Adipose tissue (tissue), 3 donors: Measurements from ENCODE around the gene SLC4A2. TPM values are rescaled to one million over a fixed set of nuclear protein-coding genes. Genes with fewer than 3 reads are reported as not detected.

Source experiments
- H3K27ac ChIP-seq: one replicate; pipeline ENCODE4 v1.5.1; 2013; ENCODE audit warnings: low read depth, low read length
- WGBS, 3 donors: extraction: QIAGEN DNeasy Blood & Tissue Kit; methylation state at CpG; one replicate each; pipeline ENCODE4 v1.1.7; 2013; 5-methylcytosine and 5-hydroxymethylcytosine counted together
- polyA plus RNA-seq, 3 donors: library from polyadenylated mRNA; stranded (reverse); fragments of 200-250 nt; gene quantifications; one replicate each; pipeline ENCODE4 v1.2.3, GENCODE V29; 2013
- donor health status: healthy with polysubstance abuse.
- donor health status: Bipolar disorder and iron deficiency.
- donor health status: healthy.

Gene SLC4A2
- polyA plus RNA-seq, 3 donors, result 63.7 to 73.3 (median 64.8) TPM

DNA sequence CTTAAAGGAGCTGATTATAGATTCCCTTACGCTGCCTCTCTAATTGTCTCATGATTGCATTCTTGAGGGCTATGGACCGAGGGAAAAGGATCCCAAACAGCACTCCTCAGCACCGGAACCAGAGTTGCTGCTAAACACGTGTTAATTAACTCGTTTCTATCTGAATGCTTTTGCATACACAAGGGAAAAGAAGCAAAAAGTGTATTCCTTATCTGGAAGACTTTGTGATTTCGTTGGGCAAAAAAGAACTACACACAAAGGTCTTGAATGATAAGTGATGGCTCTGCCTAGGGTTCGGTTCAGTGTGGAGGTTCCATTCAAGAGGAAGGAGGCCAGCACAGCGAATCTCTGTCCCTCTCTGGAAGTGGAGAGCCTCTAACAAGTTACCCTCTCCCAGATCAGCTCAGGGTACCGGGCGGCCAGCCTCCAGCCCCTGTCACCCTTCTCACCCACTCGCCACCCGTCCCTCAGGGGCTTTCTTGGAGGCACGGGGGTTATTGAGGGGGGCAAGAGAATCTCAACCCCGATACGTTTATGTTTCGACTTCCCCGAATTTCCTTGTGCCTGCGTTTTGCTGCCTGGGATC, 515 bp upstream of the SLC4A2 start:
- 4 to 6% (median 6%) methylated on average over 18 of the region's 18 CpGs for WGBS, 3 donors
- H3K27ac ChIP-seq, result peak overlapping the region; percentile 63

DNA sequence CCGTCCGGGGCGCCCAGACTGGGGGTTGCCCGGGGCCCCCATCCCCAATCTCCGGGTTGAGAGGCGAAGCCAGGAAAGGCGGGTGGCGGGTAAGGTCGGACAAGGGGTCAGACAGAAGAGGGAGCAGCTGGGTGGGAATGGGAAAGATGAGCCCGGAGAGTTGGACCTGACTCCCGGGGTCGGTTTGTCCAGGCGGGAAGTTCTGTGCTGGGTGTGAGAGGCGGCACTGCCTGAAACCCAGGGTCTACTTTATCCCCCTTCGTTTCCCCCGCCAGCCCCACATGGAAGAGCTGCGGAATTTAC, 675 bp downstream of the SLC4A2 start:
- 1 to 6% (median 4%) methylated on average over 16 to 17 of the region's 17 CpGs for WGBS, 3 donors
- H3K27ac ChIP-seq, result peak overlapping the region; percentile 33

DNA sequence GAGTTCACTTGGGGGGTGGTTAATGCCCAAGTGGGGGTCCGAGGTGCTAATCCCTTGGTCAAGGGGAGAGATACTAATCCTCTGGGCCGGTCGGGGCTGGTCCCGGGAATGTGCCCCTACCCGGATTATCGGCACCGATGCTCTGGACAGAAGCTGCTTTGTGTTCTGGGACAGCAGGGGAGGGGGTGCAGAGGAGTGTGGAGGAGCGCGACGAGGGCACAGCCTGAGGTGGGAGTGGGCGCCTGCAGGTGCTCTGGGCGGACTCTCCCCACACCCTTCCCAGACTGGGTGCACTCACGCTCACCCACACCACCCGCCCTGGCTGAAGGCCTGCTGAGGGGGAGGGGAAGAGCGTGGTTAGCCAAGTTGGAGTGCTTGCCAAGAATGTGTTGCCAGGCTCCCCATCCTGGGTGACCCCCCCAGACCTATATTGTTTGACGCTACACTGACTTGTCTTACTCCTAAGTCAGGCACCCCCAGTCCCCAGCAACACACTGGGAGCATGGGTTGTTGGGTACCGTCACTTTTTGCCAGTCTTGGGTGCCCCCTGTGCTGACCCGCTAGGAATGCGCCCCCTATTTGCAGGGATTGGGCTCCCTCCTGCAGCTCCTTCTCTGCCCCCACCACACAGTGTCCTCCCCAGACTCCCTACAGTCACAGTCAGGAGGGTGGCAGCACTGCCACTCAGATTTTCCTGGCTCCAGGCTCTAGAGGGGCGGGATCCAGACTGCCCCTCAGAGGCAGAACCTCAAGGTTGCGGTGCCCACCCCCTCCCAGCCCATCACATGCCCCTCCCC, 1.2 kb downstream of the SLC4A2 start:
- H3K27ac ChIP-seq, result no peak overlapping the region
- WGBS, 3 donors, result 10 to 18% (median 16%) methylated on average over 17 to 21 of the region's 21 CpGs

DNA sequence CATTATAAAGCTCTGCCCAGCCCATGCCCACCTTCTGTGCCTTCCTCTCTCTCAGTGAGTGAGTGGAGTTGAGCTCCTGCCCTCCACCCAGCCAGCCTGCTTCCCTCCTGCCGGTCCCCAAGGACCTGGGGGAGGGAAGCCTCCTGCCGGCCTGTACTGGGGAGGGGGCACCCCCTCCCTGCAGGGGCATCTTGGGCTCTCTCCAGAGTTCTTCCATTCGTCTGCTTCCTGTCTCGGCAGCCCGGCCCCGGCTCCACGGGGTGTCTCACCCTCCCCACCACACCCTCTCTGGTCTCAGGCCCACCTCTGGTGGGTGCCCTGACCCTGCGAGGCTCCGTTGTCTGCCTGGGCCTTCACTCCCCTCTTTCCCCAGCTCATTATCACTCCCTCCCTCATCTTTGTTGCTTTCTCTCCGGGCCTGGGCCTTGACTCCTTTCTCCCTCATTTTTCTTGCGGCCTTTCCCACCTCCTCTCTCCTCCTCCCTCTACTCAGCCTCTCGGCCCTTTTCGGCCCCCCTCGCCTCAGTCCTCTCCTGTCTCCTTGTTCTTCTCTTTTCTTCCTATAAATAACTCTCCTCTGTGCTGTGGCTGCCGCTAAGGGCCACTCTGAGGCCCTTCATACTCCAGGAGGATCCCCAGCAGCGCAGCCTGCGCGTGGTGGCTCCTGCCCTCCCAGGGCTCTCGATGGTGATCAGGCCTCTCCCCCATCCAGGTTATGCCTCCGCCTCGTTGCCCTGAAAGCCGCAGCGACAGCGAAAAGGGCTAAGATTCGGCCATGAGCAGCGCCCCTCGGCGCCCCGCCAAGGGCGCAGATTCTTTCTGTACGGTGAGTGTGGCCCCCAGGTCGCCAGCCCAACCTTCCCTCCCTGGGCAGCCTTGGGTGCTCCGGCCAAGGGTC, 2.1 kb downstream of the SLC4A2 start:
- H3K27ac ChIP-seq, result no peak overlapping the region
- WGBS, 3 donors, result 48 to 72% (median 69%) methylated on average over 32 to 33 of the region's 33 CpGs

DNA sequence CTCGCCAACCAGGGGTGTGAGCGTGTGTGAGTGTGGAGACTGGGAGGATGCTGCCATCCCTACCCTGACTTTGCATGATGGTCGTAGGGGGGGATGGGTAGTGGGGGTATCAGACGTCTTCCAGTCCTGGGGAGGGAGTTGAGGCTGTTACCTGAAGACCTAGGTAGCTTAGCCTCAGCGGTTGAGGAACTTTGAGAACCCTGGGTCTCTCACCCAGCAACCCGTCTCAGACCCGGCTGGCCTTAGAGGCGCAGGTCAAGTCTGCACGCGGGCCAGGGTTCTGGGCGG, 2.7 kb downstream of the SLC4A2 start:
- H3K27ac ChIP-seq, result no peak overlapping the region

DNA sequence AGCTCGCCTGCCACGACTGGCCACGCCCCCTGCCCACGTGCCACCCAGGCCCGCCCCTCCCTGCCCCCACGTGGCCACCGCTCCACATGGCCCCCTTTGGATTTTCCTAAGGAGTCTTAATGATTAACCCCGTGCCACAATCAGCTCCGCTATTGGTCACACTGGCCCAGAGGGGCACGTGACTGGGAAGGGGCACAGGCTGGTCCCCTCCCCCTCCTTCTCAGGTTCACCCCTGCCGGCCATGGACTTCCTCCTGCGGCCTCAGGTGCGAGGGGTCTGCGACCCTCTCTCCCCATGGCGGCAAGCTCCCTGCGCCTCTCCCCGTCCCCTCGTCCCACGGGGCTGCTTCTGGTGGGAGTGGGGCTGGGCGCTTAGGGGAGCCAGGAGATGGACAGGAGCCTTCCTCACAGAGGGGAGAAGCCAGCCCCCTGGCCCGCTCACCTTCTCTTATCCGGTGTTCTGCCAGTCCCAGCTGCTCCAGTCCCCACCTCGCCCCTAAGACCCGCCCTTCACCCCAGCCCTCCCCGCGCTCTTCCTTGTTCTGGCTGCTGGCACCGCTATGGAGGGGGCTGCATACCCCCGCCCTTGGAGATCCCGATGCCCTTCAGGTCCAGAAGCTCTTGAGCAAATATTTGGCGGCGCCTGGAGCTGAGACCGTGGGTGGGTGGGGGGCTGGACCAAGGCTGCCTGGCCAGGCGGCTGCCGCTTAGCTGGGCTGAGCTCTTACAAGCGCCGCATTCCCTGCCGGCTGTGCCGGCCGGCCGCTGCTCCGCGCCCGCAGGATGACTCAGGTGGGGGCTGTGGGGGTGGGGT, 3.2 kb downstream of the SLC4A2 start:
- no peak overlapping the region for H3K27ac ChIP-seq
- 14 to 73% (median 60%) methylated on average over 37 to 43 of the region's 43 CpGs for WGBS, 3 donors

More for the DNA sequence above, 2.7 kb downstream of the SLC4A2 start:
- WGBS, 3 donors, result 33 to 83% (median 74%) methylated on average over 8 to 11 of the region's 11 CpGs

DNA sequence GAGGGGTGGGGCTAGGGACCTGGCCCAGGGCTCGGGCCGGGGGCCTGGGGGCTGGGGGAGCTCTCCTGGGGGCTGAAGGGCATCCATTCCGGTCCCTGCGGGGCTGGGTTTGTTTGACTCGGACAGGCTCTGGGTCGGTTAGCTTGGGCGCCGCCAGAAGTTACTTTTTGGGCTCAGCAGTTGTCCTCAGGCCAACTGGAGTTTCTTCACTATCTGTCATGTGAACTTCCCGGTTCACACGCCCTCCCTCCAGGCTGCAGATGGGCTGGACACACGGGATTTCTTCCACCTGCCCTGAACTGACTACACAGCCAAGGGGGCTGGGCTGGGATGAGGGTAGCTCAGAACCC, 3.8 kb downstream of the SLC4A2 start:
- WGBS, 3 donors, result 15 to 68% (median 53%) methylated on average over 9 to 11 of the region's 11 CpGs
- H3K27ac ChIP-seq, result no peak overlapping the region

DNA sequence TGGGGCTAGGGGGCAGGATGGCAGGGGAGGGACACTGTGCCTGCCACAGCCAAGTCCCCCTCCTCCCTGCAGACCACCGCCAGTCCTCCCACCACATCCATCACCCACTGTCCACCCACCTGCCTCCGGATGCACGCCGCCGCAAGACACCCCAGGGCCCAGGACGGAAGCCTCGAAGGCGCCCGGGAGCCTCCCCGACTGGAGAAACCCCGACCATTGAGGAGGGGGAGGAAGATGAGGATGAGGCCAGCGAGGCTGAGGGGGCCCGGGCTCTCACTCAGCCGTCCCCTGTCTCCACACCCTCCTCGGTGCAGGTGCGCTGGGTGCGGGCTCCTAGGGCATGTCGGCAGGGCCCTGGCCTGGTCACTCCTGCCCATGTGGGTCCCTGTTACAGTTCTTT, 5.1 kb downstream of the SLC4A2 start:
- WGBS, 3 donors, result 92 to 94% (median 93%) methylated on average over 11 to 18 of the region's 18 CpGs

DNA sequence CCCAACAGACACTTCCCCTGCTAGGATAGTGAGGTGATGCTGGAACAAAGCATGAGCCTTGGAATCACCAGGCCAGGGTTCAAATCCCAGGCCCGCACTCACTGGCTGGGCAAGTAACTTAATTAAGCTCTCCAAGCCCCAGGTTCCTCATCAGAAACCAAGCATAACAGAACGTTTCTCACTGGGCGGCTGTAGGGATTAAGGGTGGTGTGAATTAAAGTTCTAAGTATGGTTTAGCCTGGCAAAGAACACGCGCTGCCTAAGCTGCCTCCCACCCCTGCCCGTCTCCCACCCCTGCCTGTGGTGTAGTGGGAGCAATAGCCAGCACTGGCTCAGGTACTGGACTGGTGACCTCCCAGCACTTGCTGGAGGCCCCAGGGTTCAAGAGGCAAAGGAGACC, 5.6 kb downstream of the SLC4A2 start:
- no peak overlapping the region for H3K27ac ChIP-seq
- 81 to 94% (median 90%) methylated on average over 6 of the region's 6 CpGs for WGBS, 3 donors

More for the DNA sequence above, 5.1 kb downstream of the SLC4A2 start:
- H3K27ac ChIP-seq, result no peak overlapping the region

DNA sequence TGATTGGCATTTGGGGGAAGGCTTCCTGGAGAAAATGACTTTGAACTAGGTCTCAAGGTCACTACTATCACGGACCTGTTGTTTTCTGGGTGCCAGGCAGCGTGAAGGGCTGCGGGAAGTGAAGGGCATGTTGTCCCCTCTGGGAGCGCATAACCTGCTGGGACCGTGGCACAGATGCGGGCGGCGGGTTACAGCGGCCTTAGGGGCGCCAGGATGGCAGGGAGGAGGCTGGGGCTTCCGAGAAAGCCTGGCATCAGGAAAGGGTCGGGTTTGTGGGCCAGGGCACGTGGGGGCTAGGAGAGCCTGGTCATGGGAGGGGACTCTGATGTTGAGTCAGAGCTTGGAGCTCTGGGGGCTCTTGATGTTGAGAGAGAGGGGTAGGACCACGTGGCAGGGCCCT, 6.1 kb downstream of the SLC4A2 start:
- H3K27ac ChIP-seq, result no peak overlapping the region
- WGBS, 3 donors, result 59 to 93% (median 89%) methylated on average over 14 of the region's 14 CpGs

DNA sequence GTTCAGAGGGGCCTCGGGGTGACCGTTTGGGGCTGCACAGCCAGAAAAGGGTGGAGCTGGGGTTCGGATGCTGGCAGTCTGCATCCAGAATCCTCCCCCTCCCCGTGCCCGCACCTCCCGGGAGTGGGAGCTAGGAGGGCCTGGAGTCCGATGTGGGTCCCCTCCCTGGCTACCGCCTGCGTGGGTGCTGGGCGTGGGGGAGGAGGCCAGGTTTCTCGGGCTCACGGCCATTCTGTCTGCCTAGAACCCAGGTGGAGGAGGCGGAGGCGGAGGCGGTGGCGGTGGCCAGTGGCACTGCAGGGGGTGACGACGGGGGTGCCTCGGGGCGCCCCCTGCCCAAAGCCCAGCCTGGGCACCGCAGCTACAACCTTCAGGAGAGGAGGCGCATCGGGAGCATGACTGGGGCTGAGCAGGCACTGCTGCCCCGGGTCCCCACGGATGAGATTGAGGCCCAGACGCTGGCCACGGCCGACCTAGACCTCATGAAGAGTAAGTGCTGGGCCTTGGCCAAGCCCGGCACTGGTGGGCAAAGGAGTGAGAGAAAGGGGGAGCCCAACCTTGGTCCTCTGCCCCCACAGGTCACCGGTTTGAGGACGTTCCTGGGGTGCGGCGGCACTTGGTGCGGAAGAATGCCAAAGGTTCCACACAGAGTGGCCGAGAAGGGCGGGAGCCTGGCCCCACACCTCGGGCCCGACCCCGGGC, 7.0 kb downstream of the SLC4A2 start:
- WGBS, 3 donors, result 89 to 94% (median 93%) methylated on average over 38 to 39 of the region's 39 CpGs
- no peak overlapping the region for H3K27ac ChIP-seq

DNA sequence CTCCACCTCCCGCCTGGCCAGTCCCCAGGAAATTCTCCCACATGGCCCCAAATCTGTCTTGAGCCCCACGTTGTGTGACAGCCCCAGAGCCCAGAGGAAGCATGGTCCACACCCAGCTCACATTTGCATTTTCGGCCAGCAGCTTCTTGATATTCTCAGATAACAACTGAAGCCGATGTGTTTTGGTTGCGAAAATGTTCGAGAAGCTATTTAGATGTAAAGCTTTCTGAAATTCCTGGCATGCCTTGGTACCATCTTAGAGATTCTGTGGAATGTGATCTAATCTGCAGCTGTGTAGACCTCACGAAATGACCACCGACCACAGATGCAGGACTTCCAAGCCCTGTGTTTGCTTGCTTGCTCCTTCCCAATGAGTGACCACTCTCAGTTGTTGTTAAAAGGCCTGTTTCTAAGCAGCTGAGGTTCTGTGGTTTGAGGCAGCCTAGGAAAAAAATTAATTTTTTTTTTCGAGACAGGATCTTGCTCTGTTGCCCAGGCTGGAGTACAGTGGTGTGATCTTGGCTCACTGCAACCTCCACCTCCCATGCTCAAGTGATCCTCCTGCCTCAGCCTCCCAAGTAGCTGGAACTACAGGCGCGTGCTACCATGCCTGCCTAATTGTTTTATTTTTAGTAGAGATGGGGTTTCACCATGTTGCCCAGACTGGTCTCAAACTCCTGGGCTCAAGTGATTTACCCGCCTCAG, 8.8 kb downstream of the SLC4A2 start:
- 86 to 89% (median 87%) methylated on average over 12 of the region's 12 CpGs for WGBS, 3 donors
- no peak overlapping the region for H3K27ac ChIP-seq

DNA sequence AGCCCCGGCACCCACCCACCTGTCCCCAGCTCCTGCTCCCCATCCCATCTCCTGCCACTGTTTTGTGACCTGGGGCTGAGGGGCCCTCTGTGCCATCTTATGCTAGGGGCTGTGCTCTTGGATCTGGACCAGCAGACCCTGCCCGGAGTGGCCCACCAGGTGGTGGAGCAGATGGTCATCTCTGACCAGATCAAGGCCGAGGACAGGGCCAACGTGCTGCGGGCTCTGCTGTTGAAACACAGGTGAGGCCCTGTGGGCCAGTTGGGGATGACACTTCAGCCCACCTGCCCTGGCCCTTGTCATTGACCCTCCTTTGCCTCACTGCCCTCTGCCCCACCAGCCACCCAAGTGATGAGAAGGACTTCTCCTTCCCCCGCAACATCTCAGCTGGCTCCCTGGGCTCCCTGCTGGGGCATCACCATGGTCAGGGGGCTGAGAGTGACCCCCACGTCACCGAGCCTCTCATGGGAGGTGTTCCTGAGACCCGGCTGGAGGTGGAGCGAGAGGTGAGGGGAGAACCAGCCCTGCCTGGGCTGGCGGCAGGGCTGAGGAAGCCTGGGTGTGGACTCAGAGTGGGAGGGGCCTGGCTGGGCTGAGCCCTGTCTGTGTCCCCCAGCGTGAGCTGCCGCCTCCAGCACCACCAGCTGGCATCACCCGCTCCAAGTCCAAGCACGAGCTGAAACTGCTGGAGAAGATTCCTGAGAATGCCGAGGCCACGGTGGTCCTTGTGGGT, 10.6 kb downstream of the SLC4A2 start:
- H3K27ac ChIP-seq, result no peak overlapping the region
- WGBS, 3 donors, result 85 to 92% (median 91%) methylated on average over 17 of the region's 17 CpGs

DNA sequence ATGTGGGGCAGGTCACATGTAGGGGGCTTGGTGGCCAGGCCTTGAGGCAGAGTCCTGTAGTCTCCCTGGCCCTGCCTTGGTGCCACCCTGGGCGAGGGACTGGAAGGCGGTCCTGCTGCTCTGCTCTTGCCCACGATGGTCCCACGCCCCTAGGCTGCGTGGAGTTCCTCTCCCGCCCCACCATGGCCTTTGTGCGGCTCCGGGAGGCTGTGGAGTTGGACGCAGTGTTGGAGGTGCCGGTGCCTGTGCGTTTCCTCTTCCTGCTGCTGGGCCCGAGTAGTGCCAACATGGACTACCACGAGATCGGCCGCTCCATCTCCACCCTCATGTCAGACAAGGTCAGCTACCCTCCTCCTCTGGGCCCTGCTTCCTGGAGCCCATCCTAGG, 11.2 kb downstream of the SLC4A2 start:
- 92 to 95% (median 94%) methylated on average over 13 to 15 of the region's 15 CpGs for WGBS, 3 donors
- no peak overlapping the region for H3K27ac ChIP-seq

DNA sequence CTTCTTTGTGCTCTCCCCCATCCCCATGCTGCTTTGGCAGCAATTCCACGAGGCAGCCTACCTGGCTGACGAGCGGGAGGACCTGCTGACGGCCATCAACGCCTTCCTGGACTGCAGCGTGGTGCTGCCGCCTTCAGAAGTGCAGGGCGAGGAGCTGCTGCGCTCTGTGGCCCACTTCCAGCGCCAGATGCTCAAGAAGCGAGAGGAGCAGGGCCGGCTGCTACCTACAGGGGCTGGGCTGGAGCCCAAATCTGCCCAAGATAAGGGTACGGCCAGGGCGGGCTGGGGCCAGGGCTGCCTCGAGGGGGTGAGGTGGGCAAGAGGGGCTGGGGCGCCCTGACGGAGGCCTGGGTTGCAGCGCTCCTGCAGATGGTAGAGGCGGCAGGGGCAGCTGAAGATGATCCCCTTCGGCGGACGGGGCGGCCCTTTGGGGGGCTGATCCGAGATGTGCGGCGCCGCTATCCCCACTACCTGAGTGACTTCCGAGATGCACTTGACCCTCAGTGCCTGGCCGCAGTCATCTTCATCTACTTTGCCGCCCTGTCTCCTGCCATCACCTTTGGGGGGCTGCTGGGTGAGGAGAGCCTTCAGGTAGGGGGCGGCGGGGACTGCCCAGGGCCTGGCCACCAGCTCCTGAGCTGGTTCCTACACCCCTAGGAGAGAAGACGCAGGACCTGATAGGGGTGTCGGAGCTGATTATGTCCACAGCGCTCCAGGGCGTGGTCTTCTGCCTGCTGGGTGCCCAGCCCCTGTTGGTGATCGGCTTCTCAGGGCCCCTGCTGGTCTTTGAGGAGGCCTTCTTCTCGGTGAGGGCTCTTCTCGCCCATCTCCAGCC, 11.9 kb downstream of the SLC4A2 start:
- 88 to 95% (median 94%) methylated on average over 39 of the region's 39 CpGs for WGBS, 3 donors
- H3K27ac ChIP-seq, result no peak overlapping the region

DNA sequence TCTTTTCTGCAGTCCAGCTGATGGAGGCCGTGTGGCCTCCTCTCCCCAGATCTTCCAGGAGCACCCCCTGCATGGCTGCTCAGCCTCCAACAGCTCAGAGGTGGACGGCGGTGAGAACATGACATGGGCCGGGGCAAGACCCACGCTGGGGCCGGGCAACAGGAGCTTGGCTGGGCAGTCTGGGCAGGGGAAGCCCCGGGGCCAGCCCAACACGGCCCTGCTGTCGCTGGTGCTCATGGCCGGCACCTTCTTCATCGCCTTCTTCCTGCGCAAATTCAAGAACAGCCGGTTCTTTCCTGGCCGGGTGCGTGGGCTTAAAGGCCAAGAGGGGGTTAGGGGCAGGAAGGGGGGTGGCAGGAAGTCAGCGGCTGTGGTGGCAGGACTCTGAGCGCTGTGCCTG, 14.6 kb downstream of the SLC4A2 start:
- H3K27ac ChIP-seq, result no peak overlapping the region
- 83 to 92% (median 87%) methylated on average over 17 of the region's 17 CpGs for WGBS, 3 donors
